Neural cell (in vitro differentiated cells): Measurements from ENCODE around the gene SFMBT2.

ENCODE experiments used
- CTCF ChIP-seq: fragments of 450-650 bp; IDR thresholded peaks from 2 replicates; pipeline ENCODE4 v1.5.1; 2014; ENCODE audit warnings: antibody characterized with exemption, mild to moderate bottlenecking, moderate library complexity; ENCODE audit not compliant: poor library complexity, severe bottlenecking
- EZH2 ChIP-seq: fragments of 200-600, 300-800 bp; shearing (Covaris generic), sonication (generic); IDR thresholded peaks from 2 replicates; pipeline ENCODE4 v1.6.1; 2014; ENCODE audit warnings: antibody characterized with exemption, low read length, borderline replicate concordance, mild to moderate bottlenecking; ENCODE audit not compliant: insufficient read depth, poor library complexity, severe bottlenecking
- RAD21 ChIP-seq: fragments of 450-650 bp; conservative IDR thresholded peaks from 2 replicates; pipeline ENCODE4 v1.6.1; 2014; ENCODE audit warnings: antibody characterized with exemption, mild to moderate bottlenecking, moderate library complexity
- TAF1 ChIP-seq: IDR thresholded peaks from 2 replicates; pipeline ENCODE4 v1.6.1; 2012; ENCODE audit warnings: low read depth

- TF ChIP-seq RAD21 (no peak), EZH2 (no peak), CTCF (no peak), TAF1 (no peak)
Measured at GRCh38 chr10:7136016-7136415, 274.8 kb downstream of the SFMBT2 start.
